Heart right ventricle (tissue), 16 donors: ENCODE measurements around the gene RPP38. TPM values are rescaled to one million over a fixed set of nuclear protein-coding genes. Genes with fewer than 3 reads are reported as not detected.

ENCODE experiments used
- ATAC-seq, 8 donors: fragments of 200-7000 bp; cut with Tn5 transposase; one replicate each; pipeline ENCODE4 v1.9.1; 2020; ENCODE audit warnings: mild to moderate bottlenecking in 8 of 8, moderate library complexity in 8 of 8, moderate number of reproducible peaks in 1 of 8
- DNase-seq, 2 donors: peaks; one replicate each; pipeline ENCODE4 v3.0.0-alpha.2; 2020
- H3K27ac ChIP-seq, 10 donors: fragments of 200-600 bp; sonication (generic) in 2 of 10; one replicate each; pipeline versions ENCODE4 v1.5.0 to v1.8.0; 2020 to 2022; ENCODE audit warnings: mild to moderate bottlenecking in 3 of 10
- H3K27me3 ChIP-seq, 7 donors: fragments of 200-600 bp; one replicate each; pipeline ENCODE4 v1.8.0; 2021 to 2022; ENCODE audit warnings: mild to moderate bottlenecking in 2 of 7
- H3K36me3 ChIP-seq, 9 donors: fragments of 200-600 bp; sonication (generic) in 1 of 9; one replicate each; pipeline versions ENCODE4 v1.5.0 to v1.8.0; 2020 to 2022; ENCODE audit warnings: mild to moderate bottlenecking in 2 of 9
- H3K4me1 ChIP-seq, 9 donors: fragments of 200-600 bp; sonication (generic) in 1 of 9; one replicate each; pipeline versions ENCODE4 v1.5.0 to v1.8.0; 2020 to 2022; ENCODE audit warnings: mild to moderate bottlenecking in 4 of 9
- H3K4me3 ChIP-seq, 10 donors: fragments of 200-600 bp; sonication (generic) in 2 of 10; one replicate each; pipeline versions ENCODE4 v1.5.0 to v1.8.0; 2020 to 2022; ENCODE audit warnings: mild to moderate bottlenecking in 7 of 10, moderate library complexity in 2 of 10
- H3K9me3 ChIP-seq, 11 donors: fragments of 200-600 bp in 10 of 11; sonication (generic) in 2 of 11; one replicate each; pipeline versions ENCODE4 v1.5.0 to v1.8.0; 2013 to 2022; ENCODE audit warnings: mild to moderate bottlenecking in 2 of 11, control low read depth in 1 of 11, moderate library complexity in 1 of 11
- CTCF ChIP-seq, 9 donors: fragments of 200-600 bp; sonication (generic) in 2 of 9; IDR thresholded peaks; one replicate each; pipeline versions ENCODE4 v1.5.0 to v1.8.0; 2021 to 2022; ENCODE audit warnings: antibody characterized with exemption in 9 of 9, mild to moderate bottlenecking in 5 of 9, moderate library complexity in 1 of 9
- WGBS, 2 donors: extraction: QIAGEN DNeasy Blood & Tissue Kit; methylation state at CpG; one replicate each; pipeline ENCODE4 v1.1.7; 2013; ENCODE audit warnings: inconsistent platforms in 1 of 2; 5-methylcytosine and 5-hydroxymethylcytosine counted together
- intact Hi-C, 10 donors: fragments of 100-400 bp; cut with DNase I; formaldehyde crosslinking; loops; one replicate each; pipeline versions ENCODE4 v1.11.1 to v1.14.2; 2022
- polyA plus RNA-seq, 2 donors: library from polyadenylated mRNA; stranded (reverse); fragments of 200-250 nt; gene quantifications; one replicate each; pipeline ENCODE4 v1.2.3, GENCODE V29; 2013
- total RNA-seq, 10 donors: library from RNA; stranded (reverse); fragmentation: NEBNext Ultra II Directional in 3 of 10; extraction: Animal tissue kit (Norgen Biotek cat#: 25700) in 3 of 10; gene quantifications; one replicate each; pipeline versions ENCODE4 v1.2.1 to v1.2.4, GENCODE V29; 2021 to 2023
- donor health status: Arrhythmogenic right ventricular cardiomyopathy.
- donor health status: ischemic (EF 13 %, LVEDD 7.1; RV severe dilation, severe dysfunction).
- donor health status: healthy with polysubstance abuse.
- donor health status: DM: no; HTN: yes; CAD: no.
- donor health status: DM: no; HTN: no; CAD: no.
- donor health status: ischemic (EF 25% LVEDD 6.9; RV normal size, moderate dysfunction).
- donor health status: ischemic (EF 25% LVEDD 5.7; RV mildly dilated, moderate dysfunction).
- donor health status: healthy.
- donor health status: DM: yes; HTN: yes; CAD: no.
- donor health status: Ischemic cardiomyopathy.
- donor health status: ischemic (EF 35%, LVEDD 5.7; RV mildly dilated, moderate dysfunction).
- donor health status: nonischemic (EF 11% LVEDD 7.7; RV severe dilation, severe dysfunction).
- donor health status: DM: yes; HTN: yes; CAD: no.
- donor health status: PGD.
- donor health status: ischemic (EF 29% LVEDD 5.4; RV normal size, mild dysfunction).
- donor health status: nonischemic (EF 23%, LVEDD 6.1; RV moderate dilation, normal function).

The RPP38 gene
- total and polyA plus RNA-seq, 12 donors = 3.9 to 13.9 (median 7.3) TPM

GRCh38 chr10:15058689-15059088 lies 38.5 kb upstream of the RPP38 start:
- no peak overlapping the region for H3K4me3 ChIP-seq
- 57 to 61% methylated on average over 1 of the region's 1 CpG for WGBS, 2 donors
- H3K4me1 ChIP-seq = no peaks in the 10 kb centered on the region
- H3K27me3 ChIP-seq = peaks cover 0 to 7% (median 0%) of the 10 kb centered on the region in 7 donors
- H3K36me3 ChIP-seq = no peaks in the 10 kb centered on the region
- DNase-seq = no peak
- H3K27ac ChIP-seq = no peak overlapping the region
- peaks cover 0 to 29% (median 9%) of the 10 kb centered on the region in 11 donors for H3K9me3 ChIP-seq
- ATAC-seq = no peak
- intact Hi-C loops = no loop called here
- no peak for TF ChIP-seq CTCF (IDR thresholded peaks at IDR 0.05)

- peaks cover 0 to 29% (median 9%) of the 10 kb centered on the region in 11 donors for H3K9me3 ChIP-seq
- H3K4me3 ChIP-seq = no peak overlapping the region
- no peak for DNase-seq
- no peaks in the 10 kb centered on the region for H3K4me1 ChIP-seq
- H3K36me3 ChIP-seq = no peaks in the 10 kb centered on the region
- H3K27ac ChIP-seq = no peak overlapping the region
- ATAC-seq = no peak
- WGBS, 2 donors = 71 to 90% methylated on average over 4 of the region's 4 CpGs
- intact Hi-C loops = no loop called here
- peaks cover 0 to 7% (median 0%) of the 10 kb centered on the region in 7 donors for H3K27me3 ChIP-seq
- TF ChIP-seq CTCF (IDR thresholded peaks at IDR 0.05) = no peak
These were observed 37.2 kb upstream of the RPP38 start for GRCh38 chr10:15059914-15060313.

- WGBS, 2 donors = 77 to 85% methylated on average over 2 of the region's 2 CpGs
- Histone ChIP-seq H3K4me3 (no peak overlapping the region), H3K36me3 (no peaks in the 10 kb centered on the region), H3K27me3 (peaks cover 0 to 7% (median 0%) of the 10 kb centered on the region in 7 donors), H3K9me3 (peaks cover 0 to 35% (median 9%) of the 10 kb centered on the region in 11 donors), H3K4me1 (no peaks in the 10 kb centered on the region), H3K27ac (no peak overlapping the region)
- intact Hi-C loops = no loop called here
- no peak for TF ChIP-seq CTCF (IDR thresholded peaks at IDR 0.05)
- DNase-seq = no peak
- no peak for ATAC-seq
These were observed 36.5 kb upstream of the RPP38 start for GRCh38 chr10:15060638-15061037.

- no peak for TF ChIP-seq CTCF (IDR thresholded peaks at IDR 0.05)
- no peak overlapping the region for H3K27ac ChIP-seq
- H3K4me3 ChIP-seq = no peak overlapping the region
- DNase-seq (no peak), ATAC-seq (no peak)
- intact Hi-C loops = no loop called here
- no peaks in the 10 kb centered on the region for H3K4me1 ChIP-seq
- H3K27me3 ChIP-seq = peaks cover 0 to 7% (median 0%) of the 10 kb centered on the region in 7 donors
- 83 to 91% methylated on average over 5 of the region's 5 CpGs for WGBS, 2 donors
- H3K9me3 ChIP-seq = peaks cover 0 to 22% (median 0%) of the 10 kb centered on the region in 11 donors
- no peaks in the 10 kb centered on the region for H3K36me3 ChIP-seq
These were observed 30.0 kb upstream of the RPP38 start for GRCh38 chr10:15067154-15067553.
